Measurements from ENCODE around the gene SEC23A.
"Not testable (repeated sequence)": the region's sequence is repeated elsewhere in the genome, so short reads cannot be mapped to it uniquely, and the experiment has no call there.

The SEC23A gene

GRCh38 chr14:39025810-39026627 lies 77.0 kb downstream of the SEC23A start:
- TF ChIP-seq ZNF274 (IDR thresholded peaks at IDR 0.05; ENCODE audit: low read depth, low read length) = no peak
- H3K4me3 ChIP-seq (ENCODE audit: low read length) = no peak overlapping the region

- TF ChIP-seq ZNF274 (IDR thresholded peaks at IDR 0.05; ENCODE audit: low read depth, low read length) = no peak
- H3K4me3 ChIP-seq (ENCODE audit: low read length) = no peak overlapping the region
Observed at GRCh38 chr14:39025250-39025809, 77.7 kb downstream of the SEC23A start.

- no peak for TF ChIP-seq ZNF274 (IDR thresholded peaks at IDR 0.05; ENCODE audit: low read depth, low read length)
- no peak overlapping the region for H3K4me3 ChIP-seq (ENCODE audit: low read length)
Observed at GRCh38 chr14:39023939-39024871, 78.8 kb downstream of the SEC23A start.

GRCh38 chr14:39017096-39018016 lies 85.7 kb downstream of the SEC23A start:
- H3K4me3 ChIP-seq (ENCODE audit: low read length) = not testable (repeated sequence)

GRCh38 chr14:39016733-39017095 lies 86.3 kb downstream of the SEC23A start:
- H3K4me3 ChIP-seq (ENCODE audit: low read length) = no peak overlapping the region
- TF ChIP-seq ZNF274 (IDR thresholded peaks at IDR 0.05; ENCODE audit: low read depth, low read length) = no peak

GRCh38 chr14:39015964-39016577 lies 87.0 kb downstream of the SEC23A start:
- H3K4me3 ChIP-seq (ENCODE audit: low read length) = no peak overlapping the region

GRCh38 chr14:39015360-39015961 lies 87.6 kb downstream of the SEC23A start:
- no peak for TF ChIP-seq ZNF274 (IDR thresholded peaks at IDR 0.05; ENCODE audit: low read depth, low read length)

More at GRCh38 chr14:39015964-39016577, 87.0 kb downstream of the SEC23A start:
- no peak for TF ChIP-seq ZNF274 (IDR thresholded peaks at IDR 0.05; ENCODE audit: low read depth, low read length)

GRCh38 chr14:39014460-39014859 lies 88.6 kb downstream of the SEC23A start:
- H3K4me3 ChIP-seq (ENCODE audit: low read length) = no peak overlapping the region
- no peak for TF ChIP-seq ZNF274 (IDR thresholded peaks at IDR 0.05; ENCODE audit: low read depth, low read length)

More at GRCh38 chr14:39015360-39015961, 87.6 kb downstream of the SEC23A start:
- no peak overlapping the region for H3K4me3 ChIP-seq (ENCODE audit: low read length)

GRCh38 chr14:39008965-39009364 lies 94.1 kb downstream of the SEC23A start:
- H3K4me3 ChIP-seq (ENCODE audit: low read length) = not testable (repeated sequence)

- no peak overlapping the region for H3K4me3 ChIP-seq (ENCODE audit: low read length)
Observed at GRCh38 chr14:39006721-39007410, 96.2 kb downstream of the SEC23A start.

GRCh38 chr14:39005044-39005880 lies 97.8 kb downstream of the SEC23A start:
- TF ChIP-seq ZNF274 (IDR thresholded peaks at IDR 0.05; ENCODE audit: low read depth, low read length) = no peak
- H3K4me3 ChIP-seq (ENCODE audit: low read length) = no peak overlapping the region

More at GRCh38 chr14:39006721-39007410, 96.2 kb downstream of the SEC23A start:
- no peak for TF ChIP-seq ZNF274 (IDR thresholded peaks at IDR 0.05; ENCODE audit: low read depth, low read length)

Measured in GM08714 (cell line).